Endothelial cell of umbilical vein (primary cell): ENCODE measurements around the gene KLHL9. TPM values are rescaled to one million over a fixed set of nuclear protein-coding genes. Genes with fewer than 3 reads are reported as not detected.
A peak's percentile ranks its signal among the peaks of the same experiment; 100 is the strongest.

Experiments used
- BruUV-seq: library from RNA; stranded (reverse); fragments of 400-500 nt; replicated peaks from 2 replicates; lab custom pipeline; 2021; lab: Mats Ljungman, UMichigan
- CTCF ChIA-PET: fragments of 300-600, 350-600 bp; sonication (Branson Sonifier 250); formaldehyde crosslinking; loops from one replicate; lab custom pipeline; 2021; ENCODE audit warnings: antibody characterized with exemption, inconsistent platforms; lab: Charles Lee
- POLR2A ChIA-PET: fragments of 300-600, 350-600 bp; sonication (Branson Sonifier 250); formaldehyde crosslinking; loops from one replicate; lab custom pipeline; 2021; ENCODE audit warnings: antibody characterized with exemption, inconsistent platforms; lab: Charles Lee
- DNase-seq: peaks from one replicate; pipeline ENCODE4 v3.0.0-alpha.2; 2011; ENCODE audit warnings: low read depth, low spot score
- FAIRE-seq: peaks from 2 replicates; lab custom pipeline; 2011; peaks lifted over from hg19 to GRCh38; lab: Jason Lieb, UNC
- H2AFZ ChIP-seq: 2 replicates; pipeline ENCODE4 v1.6.0; 2012; ENCODE audit warnings: low read depth, low read length, control low read depth, inconsistent platforms
- H3K27ac ChIP-seq: 2 replicates; pipeline ENCODE4 v1.5.1; 2011; ENCODE audit warnings: low read depth, mild to moderate bottlenecking, control low read depth, low read length, moderate library complexity; ENCODE audit not compliant: insufficient read depth
- H3K27me3 ChIP-seq, 2 experiments: 2 replicates each; pipeline versions ENCODE4 v1.6.0 to v1.6.1; 2011; ENCODE audit warnings: low read length in 2 of 2, mixed read lengths in 1 of 2; ENCODE audit not compliant: control insufficient read depth in 2 of 2, insufficient read depth in 2 of 2
- H3K36me3 ChIP-seq, 2 experiments: 2 replicates in 1 of 2; 3 replicates in 1 of 2; pipeline ENCODE4 v1.5.1; 2011; ENCODE audit warnings: low read length in 2 of 2, mild to moderate bottlenecking in 1 of 2, moderate library complexity in 1 of 2; ENCODE audit not compliant: control insufficient read depth in 2 of 2, insufficient read depth in 2 of 2; ENCODE audit errors: extremely low read depth in 1 of 2
- H3K4me1 ChIP-seq: 3 replicates; pipeline ENCODE4 v1.5.1; 2011; ENCODE audit warnings: mild to moderate bottlenecking, low read length; ENCODE audit not compliant: control insufficient read depth, insufficient read depth; ENCODE audit errors: extremely low read depth
- H3K4me2 ChIP-seq: 2 replicates; pipeline ENCODE4 v1.6.1; 2011; ENCODE audit warnings: low read length, control low read depth, mixed read lengths; ENCODE audit not compliant: insufficient read depth
- H3K4me3 ChIP-seq, 3 experiments: fragments of 200-600 bp in 1 of 3; sonication (generic), shearing (Covaris generic) in 1 of 3; replicated peaks in 1 of 3; 2 replicates each; pipeline ENCODE4 v1.5.1; 2011 to 2016; ENCODE audit warnings: control low read depth in 3 of 3, low read length in 3 of 3, mild to moderate bottlenecking in 2 of 3, inconsistent platforms in 1 of 3, low read depth in 1 of 3, moderate library complexity in 1 of 3; ENCODE audit not compliant: insufficient read depth in 1 of 3
- H3K79me2 ChIP-seq: 2 replicates; pipeline ENCODE4 v1.6.0; 2012; ENCODE audit warnings: low read length, inconsistent platforms; ENCODE audit not compliant: control insufficient read depth, insufficient read depth
- H3K9ac ChIP-seq: replicated peaks from 2 replicates; pipeline ENCODE3; 2011; ENCODE audit warnings: low read length, control low read depth; ENCODE audit not compliant: insufficient read depth; ENCODE audit errors: extremely low read depth
- H3K9me1 ChIP-seq: replicated peaks from 3 replicates; pipeline ENCODE4 v1.6.0; 2011; ENCODE audit warnings: mild to moderate bottlenecking, low read length; ENCODE audit not compliant: control insufficient read depth, insufficient read depth; ENCODE audit errors: extremely low read depth
- H3K9me3 ChIP-seq: replicated peaks from 2 replicates; pipeline ENCODE4 v1.5.1; 2012; ENCODE audit warnings: low read length, inconsistent platforms; ENCODE audit not compliant: control insufficient read depth, insufficient read depth
- H4K20me1 ChIP-seq: replicated peaks from 2 replicates; pipeline ENCODE3; 2011; ENCODE audit warnings: mild to moderate bottlenecking, low read length; ENCODE audit not compliant: control insufficient read depth, insufficient read depth; ENCODE audit errors: extremely low read depth
- FOS ChIP-seq: IDR thresholded peaks from 2 replicates; pipeline ENCODE4 v1.6.1; 2011; ENCODE audit warnings: mild to moderate bottlenecking, low read length, moderate library complexity, borderline replicate concordance; ENCODE audit not compliant: insufficient read depth
- GATA2 ChIP-seq: IDR thresholded peaks from 2 replicates; pipeline ENCODE4 v1.7.0; 2011; ENCODE audit warnings: low read depth, mild to moderate bottlenecking, moderate library complexity, mixed read lengths, low read length; ENCODE audit not compliant: insufficient read length, insufficient read depth
- JUN ChIP-seq: IDR thresholded peaks from 2 replicates; pipeline ENCODE4 v1.6.1; 2011; ENCODE audit warnings: borderline replicate concordance, low read depth; ENCODE audit not compliant: insufficient read length, insufficient read depth
- MYC ChIP-seq: IDR thresholded peaks from one replicate; pipeline ENCODE4 v1.6.1; 2011; ENCODE audit warnings: mild to moderate bottlenecking, low read depth, low read length
- dilution Hi-C: fragments of 300-500 bp; cut with MboI; formaldehyde crosslinking; loops from one replicate; pipeline ENCODE4 v1.15.0; 2019; ENCODE audit warnings: low sequenced_read_pairs; ENCODE audit not compliant: extremely low pct_ligation_motif_present
- intact Hi-C: fragments of 100-400 bp; cut with micrococcal nuclease; formaldehyde crosslinking; loops from one replicate; pipeline ENCODE4 v1.10.0; 2022
- polyA plus RNA-seq, 4 experiments: library from polyadenylated mRNA; depleted of rRNA in 3 of 4; stranded (reverse) in 3 of 4; unstranded in 1 of 4; fragments of >200 nt; gene quantifications; 2 replicates each; pipeline versions ENCODE4 v1.2.1 to v1.2.3, GENCODE V29; 2011 to 2012; ENCODE audit warnings: missing spikeins in 1 of 4
- total RNA-seq: library from RNA; stranded (reverse); gene quantifications from 2 replicates; pipeline ENCODE4 v1.2.3, GENCODE V29; 2021
- TF ChIP-seq, protein P1 (sequence below), 2 donors: IDR thresholded peaks; 1 replicate in 1 of 2; 2 replicates in 1 of 2; pipeline ENCODE4 v1.5.1; 2011; ENCODE audit warnings: low read length in 2 of 2, mild to moderate bottlenecking in 2 of 2, moderate library complexity in 2 of 2, control low read depth in 1 of 2, inconsistent platforms in 1 of 2, low read depth in 1 of 2; ENCODE audit not compliant: insufficient read depth in 1 of 2; ENCODE audit errors: extremely low read depth in 1 of 2

KLHL9 gene
- total and polyA plus RNA-seq, 2 donors (not counting 3 experiments of a cell fraction or from before 2014, with no cell fraction given), result 8.0 to 23.5 TPM

GRCh38 chr9:21333226-21333625 is 2.0 kb downstream of the KLHL9 start:
- no peak overlapping the region for H3K27ac ChIP-seq
- intact Hi-C loops, result loop anchor here (5.0 to 10.0 kb wide), 3 partner anchors 224 to 1112 kb away; partner anchors contain the start of genes DMRTA1 and MTAP
- H3K9me3 ChIP-seq, result no peaks in the 10 kb centered on the region
- H2AFZ ChIP-seq, result no peak overlapping the region
- CTCF ChIA-PET, result interaction anchor here (1.0 to 3.2 kb wide), 6 partner anchors 11 to 243 kb away, joined by 3 to 23 read pairs (median 4); no protein-coding TSS in a partner anchor
- no peak overlapping the region for H3K9ac ChIP-seq
- no TSS peak for BruUV-seq
- H4K20me1 ChIP-seq, result peaks cover 10% of the 10 kb centered on the region
- POLR2A ChIA-PET, result interaction anchor here (0.6 kb wide), 1 partner anchor 15 kb away, joined by 7 read pairs; no protein-coding TSS in a partner anchor
- H3K79me2 ChIP-seq, result peaks cover 65% of the 10 kb centered on the region
- DNase-seq (no peak), FAIRE-seq (no peak)
- no peaks in the 10 kb centered on the region for H3K9me1 ChIP-seq
- H3K4me2 ChIP-seq, result peak overlapping the region; percentile 99
- H3K4me1 ChIP-seq, result peaks cover 35% of the 10 kb centered on the region
- dilution Hi-C loops, result no loop called here
- no peak overlapping the region for H3K4me3 ChIP-seq
- H3K27me3 ChIP-seq, result peaks cover 2 to 3% of the 10 kb centered on the region in 2 experiments
- TF ChIP-seq, protein P1, sequence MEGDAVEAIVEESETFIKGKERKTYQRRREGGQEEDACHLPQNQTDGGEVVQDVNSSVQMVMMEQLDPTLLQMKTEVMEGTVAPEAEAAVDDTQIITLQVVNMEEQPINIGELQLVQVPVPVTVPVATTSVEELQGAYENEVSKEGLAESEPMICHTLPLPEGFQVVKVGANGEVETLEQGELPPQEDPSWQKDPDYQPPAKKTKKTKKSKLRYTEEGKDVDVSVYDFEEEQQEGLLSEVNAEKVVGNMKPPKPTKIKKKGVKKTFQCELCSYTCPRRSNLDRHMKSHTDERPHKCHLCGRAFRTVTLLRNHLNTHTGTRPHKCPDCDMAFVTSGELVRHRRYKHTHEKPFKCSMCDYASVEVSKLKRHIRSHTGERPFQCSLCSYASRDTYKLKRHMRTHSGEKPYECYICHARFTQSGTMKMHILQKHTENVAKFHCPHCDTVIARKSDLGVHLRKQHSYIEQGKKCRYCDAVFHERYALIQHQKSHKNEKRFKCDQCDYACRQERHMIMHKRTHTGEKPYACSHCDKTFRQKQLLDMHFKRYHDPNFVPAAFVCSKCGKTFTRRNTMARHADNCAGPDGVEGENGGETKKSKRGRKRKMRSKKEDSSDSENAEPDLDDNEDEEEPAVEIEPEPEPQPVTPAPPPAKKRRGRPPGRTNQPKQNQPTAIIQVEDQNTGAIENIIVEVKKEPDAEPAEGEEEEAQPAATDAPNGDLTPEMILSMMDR (IDR thresholded peaks at IDR 0.05; ENCODE audit: extremely low read depth in 1 of 2, insufficient read depth in 1 of 2, low read depth in 1 of 2, low read length in 2 of 2), result no peak
- TF ChIP-seq JUN (no peak), GATA2 (no peak), MYC (no peak), FOS (no peak)
- peaks cover 0 to 4% of the 10 kb centered on the region in 2 experiments for H3K36me3 ChIP-seq
